GM21723 (cell line): ENCODE results near the gene GFOD1.
"Not testable (repeated sequence)": the region's sequence is repeated elsewhere in the genome, so short reads cannot be mapped to it uniquely, and the experiment has no call there.

ENCODE experiments used
- ATAC-seq: cut with Tn5 transposase; IDR thresholded peaks from one replicate; pipeline ENCODE4 v1.9.1; 2021; ENCODE audit warnings: mild to moderate bottlenecking, moderate library complexity; ENCODE audit not compliant: unreplicated experiment

The GFOD1 gene

GRCh38 chr6:13331516-13332348, 155.7 kb downstream of the GFOD1 start:
- ATAC-seq, result no peak

- ATAC-seq, result no peak
These were observed 158.6 kb downstream of the GFOD1 start for GRCh38 chr6:13328875-13329183.

- ATAC-seq, result peak; percentile 89
These were observed 159.1 kb downstream of the GFOD1 start, which contains the start of gene TBC1D7 for GRCh38 chr6:13328076-13328874. Gene TBC1D7 (minus strand): TSS chr6:13328537. CDS start chr6:13326898, 1,639 bp downstream.

GRCh38 chr6:13327691-13328075, 159.7 kb downstream of the GFOD1 start:
- ATAC-seq, result no peak

- not testable (repeated sequence) for ATAC-seq
These were observed 161.3 kb downstream of the GFOD1 start for GRCh38 chr6:13326031-13326586.

GRCh38 chr6:13319891-13320564, 167.4 kb downstream of the GFOD1 start:
- ATAC-seq, result no peak

GRCh38 chr6:13318821-13319220, 168.6 kb downstream of the GFOD1 start:
- no peak for ATAC-seq

GRCh38 chr6:13315896-13316295, 171.5 kb downstream of the GFOD1 start:
- ATAC-seq, result no peak

- no peak for ATAC-seq
These were observed 172.6 kb downstream of the GFOD1 start for GRCh38 chr6:13314806-13315205.

- ATAC-seq, result no peak
These were observed 176.2 kb downstream of the GFOD1 start for GRCh38 chr6:13311155-13311554.

- ATAC-seq, result no peak
These were observed 179.1 kb downstream of the GFOD1 start for GRCh38 chr6:13308332-13308731.
